Globus pallidus (tissue), 1 donor: ENCODE measurements around the gene CTXN1.
A peak's percentile ranks its signal among the peaks of the same experiment; 100 is the strongest.
"Not testable (repeated sequence)": the region's sequence is repeated elsewhere in the genome, so short reads cannot be mapped to it uniquely, and the experiment has no call there.

Source experiments
- DNase-seq: peaks from one replicate; pipeline ENCODE4 v3.0.0-alpha.2; 2015; ENCODE audit warnings: low spot score

CTXN1 gene

GRCh38 chr19:7926021-7926726 lies at the start of gene CTXN1:
Gene CTXN1, minus strand, starts transcription at chr19:7926135. Its CDS starts 597 bp downstream, at chr19:7925538.
- no peak for DNase-seq

- DNase-seq: peak; percentile 74
Measured at GRCh38 chr19:7975037-7975436, 49.1 kb upstream of the CTXN1 start.

GRCh38 chr19:7973883-7974282 lies 47.9 kb upstream of the CTXN1 start:
- DNase-seq: peak; percentile 68

GRCh38 chr19:7971553-7972520 lies 45.9 kb upstream of the CTXN1 start:
- no peak for DNase-seq

GRCh38 chr19:7970716-7971448 lies 44.9 kb upstream of the CTXN1 start:
- DNase-seq: no peak

- no peak for DNase-seq
Measured at GRCh38 chr19:7969555-7969939, 43.6 kb upstream of the CTXN1 start.

- DNase-seq: no peak
Measured at GRCh38 chr19:7968796-7969554, 43.0 kb upstream of the CTXN1 start.

GRCh38 chr19:7968008-7968795 lies 42.3 kb upstream of the CTXN1 start:
- DNase-seq: no peak

- DNase-seq: no peak
Measured at GRCh38 chr19:7965921-7966665, 40.2 kb upstream of the CTXN1 start.

- DNase-seq: no peak
Measured at GRCh38 chr19:7965259-7965841, 39.4 kb upstream of the CTXN1 start.

- no peak for DNase-seq
Measured at GRCh38 chr19:7963566-7963965, 37.6 kb upstream of the CTXN1 start.

- no peak for DNase-seq
Measured at GRCh38 chr19:7962644-7963268, 36.8 kb upstream of the CTXN1 start.

GRCh38 chr19:7961920-7962626 lies 36.1 kb upstream of the CTXN1 start:
- DNase-seq: no peak

GRCh38 chr19:7961082-7961481 lies 35.1 kb upstream of the CTXN1 start:
- not testable (repeated sequence) for DNase-seq

GRCh38 chr19:7959211-7959610 lies 33.3 kb upstream of the CTXN1 start:
- no peak for DNase-seq

- no peak for DNase-seq
Measured at GRCh38 chr19:7955696-7956095, 29.8 kb upstream of the CTXN1 start.

GRCh38 chr19:7953576-7953975 lies 27.6 kb upstream of the CTXN1 start:
- no peak for DNase-seq

GRCh38 chr19:7953060-7953459 lies 27.1 kb upstream of the CTXN1 start:
- DNase-seq: no peak

- no peak for DNase-seq
Measured at GRCh38 chr19:7947939-7948338, 22.0 kb upstream of the CTXN1 start.
